Measurements from ENCODE around the gene FAM81A. TPM values are rescaled to one million over a fixed set of nuclear protein-coding genes. Genes with fewer than 3 reads are reported as not detected.

FAM81A gene
- polyA plus RNA-seq, 3 donors: 21.5 to 26.9 (median 25.9) TPM

DNA sequence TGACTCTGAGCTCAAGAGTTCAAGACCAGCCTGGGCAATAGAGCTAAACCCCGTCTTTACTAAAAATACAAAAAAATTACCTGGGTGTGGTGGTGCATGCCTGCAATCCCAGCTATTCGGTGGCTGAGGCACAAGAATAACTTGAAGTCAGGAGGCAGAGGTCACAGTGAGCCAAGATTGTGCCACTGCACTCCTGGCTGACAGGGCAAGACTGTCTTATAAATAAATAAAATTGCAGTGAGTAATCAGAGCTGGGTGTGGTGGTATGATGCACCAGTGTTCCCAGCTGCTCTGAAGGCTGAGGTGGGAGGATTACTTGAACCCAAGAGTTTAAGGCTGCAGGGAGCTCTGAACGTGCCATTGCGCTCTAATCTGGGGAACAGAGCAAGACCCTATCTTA is 117.7 kb downstream of the FAM81A start:
- no peak for DNase-seq (ENCODE audit: extremely low read depth in 1 of 11, low read depth in 9 of 11, low spot score in 4 of 11)

DNA sequence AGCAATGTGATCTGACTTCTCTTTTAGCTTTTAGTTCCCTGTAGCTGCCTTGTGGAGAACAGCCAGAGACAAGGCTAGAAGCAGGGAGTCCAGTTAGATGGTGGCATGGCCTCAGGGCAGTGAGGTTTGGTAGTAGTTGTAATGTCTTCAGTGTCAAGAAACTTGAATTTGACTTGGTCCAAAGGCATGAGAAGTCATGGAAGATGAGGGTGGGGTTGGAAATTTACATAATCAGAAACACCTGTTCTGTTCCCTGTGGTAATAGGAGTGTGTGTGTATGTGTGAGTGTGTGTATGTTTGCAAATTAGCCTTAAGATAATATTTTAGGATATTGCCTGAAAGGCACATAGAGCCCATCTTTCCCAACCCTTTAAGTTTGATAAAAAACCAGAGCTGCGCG is 118.4 kb downstream of the FAM81A start:
- no peak for DNase-seq (ENCODE audit: extremely low read depth in 1 of 11, low read depth in 9 of 11, low spot score in 4 of 11)

DNA sequence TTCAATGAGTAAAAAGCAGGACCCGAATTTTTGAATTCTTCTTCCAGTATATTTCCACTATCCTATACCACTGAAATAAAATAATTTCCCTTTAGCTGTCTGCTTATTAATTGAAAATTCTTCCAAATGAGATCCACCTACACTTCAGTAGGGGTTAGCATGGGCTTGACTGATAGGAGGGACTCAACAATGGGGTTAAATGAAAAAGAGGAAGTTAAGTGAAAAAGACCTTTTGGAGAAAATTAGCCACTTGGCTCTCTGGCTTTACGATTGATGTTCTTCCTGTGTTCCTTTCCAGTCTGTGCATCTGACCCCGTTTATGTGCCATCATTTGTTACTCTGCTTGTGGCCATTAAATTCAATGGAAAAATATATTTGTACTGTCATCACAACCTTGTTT is 119.6 kb downstream of the FAM81A start:
- DNase-seq (ENCODE audit: extremely low read depth in 1 of 11, low read depth in 9 of 11, low spot score in 4 of 11): no peak

DNA sequence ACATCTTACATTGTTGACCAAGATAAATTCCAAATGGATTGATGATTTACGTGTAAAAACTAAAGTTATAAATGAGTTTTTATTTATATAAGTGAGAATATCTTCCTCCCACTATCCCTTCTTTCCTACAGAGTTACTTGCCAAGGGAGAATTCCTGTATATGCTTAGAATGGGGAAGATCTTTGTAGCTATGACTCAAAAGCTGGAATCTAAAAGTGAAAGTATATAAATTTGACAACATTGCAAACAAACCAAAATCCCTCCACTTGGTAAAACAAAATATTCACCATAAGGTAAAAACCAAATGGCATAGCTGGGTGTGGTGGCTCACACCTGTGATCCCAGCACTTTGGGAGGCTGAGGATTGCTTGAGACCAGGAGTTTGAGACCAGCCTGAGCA is 120.9 kb downstream of the FAM81A start:
- no peak for DNase-seq (ENCODE audit: extremely low read depth in 1 of 11, low read depth in 9 of 11, low spot score in 4 of 11)

DNA sequence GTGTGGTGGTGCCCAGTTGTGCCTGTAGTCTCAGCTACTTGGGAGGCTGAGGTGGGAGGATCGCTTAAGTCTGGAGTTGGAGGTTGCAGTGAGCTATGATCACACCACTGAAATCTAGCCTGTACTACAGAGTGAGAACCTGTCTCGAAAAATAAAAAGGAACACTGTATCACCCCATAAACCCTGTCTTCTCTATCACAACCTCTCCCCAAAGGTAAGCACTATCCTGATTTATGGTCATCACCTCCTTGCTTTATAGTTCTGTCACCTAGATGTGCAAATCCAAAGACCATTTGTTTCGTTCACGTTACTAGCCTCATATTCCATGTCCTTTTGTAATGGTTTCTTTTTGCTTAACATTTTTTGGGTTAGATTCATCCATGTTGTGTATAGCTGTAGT is 123.6 kb downstream of the FAM81A start:
- DNase-seq (ENCODE audit: extremely low read depth in 1 of 11, low read depth in 9 of 11, low spot score in 4 of 11): no peak

DNA sequence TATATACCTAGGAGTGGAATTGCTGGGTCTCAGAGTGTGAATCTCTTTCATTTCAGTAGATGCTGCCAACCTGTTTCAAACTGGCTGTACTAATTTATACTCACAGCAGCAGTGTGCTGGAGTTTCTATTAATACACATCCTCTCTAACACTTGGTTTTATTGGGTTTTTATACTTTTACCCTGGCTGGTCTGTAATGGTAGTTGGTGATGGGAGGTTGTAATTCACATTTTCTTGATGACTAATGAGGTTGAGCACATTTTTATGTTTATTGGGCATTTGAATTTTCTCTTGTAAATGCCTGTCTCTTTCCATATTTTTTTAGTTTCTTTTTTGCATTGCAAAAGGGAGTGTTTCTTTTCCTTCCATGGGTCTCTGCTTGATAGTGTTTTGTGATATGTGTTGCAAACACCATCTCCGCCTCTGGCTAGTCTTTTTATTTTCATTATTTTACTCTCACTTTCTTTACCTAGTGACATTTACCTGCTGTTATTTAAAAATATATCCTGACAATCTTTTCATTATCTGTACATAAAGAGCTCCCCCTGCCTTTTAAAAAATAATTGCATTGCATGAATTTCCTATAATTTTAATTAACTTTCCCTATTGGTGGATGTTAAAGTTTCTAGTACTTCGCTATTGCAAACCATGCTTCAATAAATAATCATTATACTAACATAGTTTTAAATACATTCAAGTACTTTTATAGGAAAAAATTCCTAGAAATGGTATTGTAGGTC is 124.6 kb downstream of the FAM81A start:
- no peak for DNase-seq (ENCODE audit: extremely low read depth in 1 of 11, low read depth in 9 of 11, low spot score in 4 of 11)

DNA sequence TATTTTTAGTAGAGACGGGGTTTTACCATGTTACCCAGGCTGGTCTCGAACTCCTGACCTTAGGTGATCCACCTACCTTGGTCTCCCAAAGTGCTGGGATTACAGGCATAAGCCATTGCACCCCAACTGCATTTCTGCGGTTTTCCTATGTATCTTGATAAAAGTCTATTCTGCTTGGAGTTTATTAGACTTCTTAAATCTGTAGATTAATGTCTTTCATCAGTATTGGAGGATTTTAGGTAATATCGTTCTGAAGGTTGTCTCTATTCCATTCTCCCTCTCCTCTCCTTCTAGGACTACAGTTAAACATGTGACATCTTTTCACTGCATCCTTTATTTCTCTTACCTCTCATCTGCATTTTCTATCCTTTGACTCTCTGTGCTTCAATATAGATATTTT is 127.3 kb downstream of the FAM81A start:
- DNase-seq (ENCODE audit: extremely low read depth in 1 of 11, low read depth in 9 of 11, low spot score in 4 of 11): no peak

DNA sequence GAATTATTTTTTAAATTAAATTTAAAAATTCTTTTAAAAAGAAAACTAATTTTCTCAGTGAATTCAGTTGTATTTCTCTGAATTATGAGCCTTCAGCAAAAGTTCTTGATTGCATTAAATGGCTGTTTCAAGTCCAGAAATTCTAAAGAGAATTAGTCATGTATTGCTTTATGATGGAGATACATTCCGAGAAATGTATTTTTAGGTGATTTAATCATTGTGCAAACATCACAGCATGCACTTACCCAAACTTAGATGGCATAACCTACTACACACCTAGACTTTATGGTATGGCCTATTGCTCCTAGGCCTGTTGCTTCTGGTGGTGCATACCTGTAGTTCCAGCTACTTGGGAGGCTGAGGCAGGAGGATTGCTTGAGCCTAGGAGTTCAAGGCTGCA is 129.3 kb downstream of the FAM81A start:
- DNase-seq (ENCODE audit: extremely low read depth in 1 of 11, low read depth in 9 of 11, low spot score in 4 of 11): no peak

DNA sequence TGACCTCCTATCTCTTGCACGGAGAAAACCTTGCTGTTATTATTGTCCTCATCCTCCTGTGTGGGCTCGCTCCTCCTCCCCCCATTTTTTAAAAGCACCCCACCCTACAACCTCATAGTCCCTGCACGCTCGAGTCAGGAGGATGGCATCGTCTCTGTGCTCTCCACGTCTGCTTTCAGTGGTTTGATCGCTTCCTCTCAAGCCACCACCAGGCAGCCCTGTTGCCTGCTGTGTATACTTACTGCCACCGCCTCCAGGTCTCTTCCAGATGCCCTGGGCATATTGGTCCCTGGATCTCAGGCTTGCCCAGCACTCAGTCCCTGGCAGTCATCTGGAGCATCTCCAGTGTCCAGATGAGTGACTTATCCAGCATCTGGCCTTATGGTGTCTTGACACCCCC is 131.5 kb downstream of the FAM81A start:
- no peak for DNase-seq (ENCODE audit: extremely low read depth in 1 of 11, low read depth in 9 of 11, low spot score in 4 of 11)

DNA sequence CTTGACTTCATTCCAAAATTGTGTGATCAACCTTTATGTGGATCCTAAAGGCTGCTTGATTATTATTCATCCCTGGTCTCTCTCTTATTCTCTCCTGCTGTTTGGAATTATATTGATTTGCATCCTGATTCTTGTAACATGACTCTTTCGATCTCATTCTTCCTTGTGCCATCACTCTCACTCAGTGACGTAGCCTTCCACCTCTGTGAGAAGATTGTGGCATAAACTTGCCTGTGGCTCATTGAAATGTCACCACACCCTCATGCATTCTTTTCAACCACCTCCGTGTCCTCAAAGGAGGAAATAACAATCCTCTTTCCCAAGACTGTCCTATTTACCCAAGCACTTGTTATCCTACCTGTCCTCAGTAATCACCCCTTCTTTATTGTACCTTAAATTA is 132.3 kb downstream of the FAM81A start:
- DNase-seq (ENCODE audit: extremely low read depth in 1 of 11, low read depth in 9 of 11, low spot score in 4 of 11): no peak

DNA sequence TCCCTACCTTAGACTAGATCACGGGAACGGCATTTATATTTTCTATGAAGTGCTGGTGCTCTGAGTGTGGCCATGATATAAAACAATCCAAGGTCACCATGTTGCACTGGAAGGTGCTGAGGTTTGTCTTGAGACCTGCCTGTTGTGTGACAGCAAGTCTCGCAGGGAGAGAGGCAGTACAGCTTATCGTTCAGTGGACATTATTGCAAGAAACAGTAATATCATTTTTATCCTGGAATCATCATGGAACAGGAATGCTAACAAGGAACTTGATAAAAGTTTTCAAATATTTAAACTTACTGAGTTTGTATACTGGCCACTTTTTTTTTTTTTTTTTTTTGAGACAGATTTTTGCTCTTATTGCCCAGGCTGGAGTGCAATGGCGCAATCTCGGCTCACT is 133.6 kb downstream of the FAM81A start:
- no peak for DNase-seq (ENCODE audit: extremely low read depth in 1 of 11, low read depth in 9 of 11, low spot score in 4 of 11)

Other genes with a start within 250 kb of the FAM81A start
- gene LDHAL6B, start 231.3 kb upstream of the FAM81A start, polyA plus RNA-seq (ENCODE audit: insufficient read length in 3 of 3): under 1 TPM; 0.17 to 0.45 (median 0.19) TPM
- 100 to 1,000 TPM; 140 to 193 (median 176) TPM for gene MYO1E, start 65.3 kb upstream of the FAM81A start, polyA plus RNA-seq (ENCODE audit: insufficient read length in 3 of 3)
- gene GCNT3, start 173.6 kb downstream of the FAM81A start, polyA plus RNA-seq (ENCODE audit: insufficient read length in 3 of 3): under 1 TPM; 0.34 to 0.92 (median 0.84) TPM
- gene GTF2A2, start 219.3 kb downstream of the FAM81A start, polyA plus RNA-seq (ENCODE audit: insufficient read length in 3 of 3): 100 to 1,000 TPM; 119 to 150 (median 139) TPM

Measured in renal cortex interstitium (tissue), 11 donors.